NCI-H1436 (cell line): Measurements from ENCODE around the gene DNAJB13.

Experiments used
- DNase-seq: peaks from one replicate; lab custom pipeline; 2025; lab: John Stamatoyannopoulos, UW

The DNAJB13 gene

DNA sequence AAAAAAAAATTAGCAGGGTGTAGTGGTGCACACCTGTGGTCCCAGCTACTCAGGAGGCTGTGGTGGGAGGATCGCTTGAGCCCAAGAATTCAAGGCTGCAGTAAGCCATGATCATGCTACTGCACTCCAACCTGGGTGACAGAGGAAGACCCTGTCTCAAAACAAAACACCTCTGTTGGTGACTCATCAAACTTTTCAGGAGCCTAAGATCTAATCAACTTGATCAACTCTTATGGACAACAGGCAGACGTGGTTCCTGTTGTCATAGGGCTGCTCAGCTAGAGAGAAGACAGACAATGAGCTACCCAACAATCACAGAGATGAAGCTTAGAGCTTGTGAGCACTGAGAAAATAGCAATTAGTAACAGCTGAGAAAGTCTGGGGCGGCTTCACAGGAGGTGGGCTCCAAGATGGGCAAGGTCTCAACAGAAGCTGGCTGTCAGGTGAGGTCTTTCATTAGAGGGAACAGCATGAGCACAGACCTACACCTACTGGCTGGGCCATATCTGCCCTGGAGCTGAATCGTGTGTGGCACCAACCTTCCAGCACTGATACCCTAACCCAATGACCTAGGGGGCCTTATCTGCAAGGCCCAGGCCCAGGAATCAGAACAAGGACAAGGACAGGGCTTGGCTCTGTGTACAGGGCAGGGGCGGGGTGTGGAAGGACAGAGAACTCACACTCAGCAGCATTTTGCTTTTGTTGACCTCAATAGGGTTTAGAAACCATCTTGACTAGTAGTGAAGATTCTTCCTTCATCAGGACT lies 65.3 kb downstream of the DNAJB13 start:
- DNase-seq: no peak

DNA sequence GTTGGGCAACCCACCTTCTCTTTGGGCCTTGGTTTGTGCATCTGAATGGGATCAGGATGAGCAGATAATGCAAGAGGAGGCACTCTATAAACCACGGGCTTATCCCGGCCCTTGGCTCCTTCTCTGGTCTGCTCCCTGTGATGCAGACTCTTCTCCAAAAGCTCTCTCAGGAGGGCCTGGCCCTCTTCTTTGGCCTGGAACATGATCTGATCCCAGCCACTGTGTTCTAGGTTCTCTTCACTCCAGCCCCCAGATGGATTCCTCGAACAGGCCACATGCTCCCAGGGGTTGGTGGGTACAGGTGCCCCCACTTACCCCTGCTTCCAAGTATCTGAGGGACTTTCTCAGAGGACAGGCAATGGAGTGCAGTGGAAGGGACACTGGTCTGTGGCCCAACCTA lies 66.8 kb downstream of the DNAJB13 start:
- DNase-seq: no peak

DNA sequence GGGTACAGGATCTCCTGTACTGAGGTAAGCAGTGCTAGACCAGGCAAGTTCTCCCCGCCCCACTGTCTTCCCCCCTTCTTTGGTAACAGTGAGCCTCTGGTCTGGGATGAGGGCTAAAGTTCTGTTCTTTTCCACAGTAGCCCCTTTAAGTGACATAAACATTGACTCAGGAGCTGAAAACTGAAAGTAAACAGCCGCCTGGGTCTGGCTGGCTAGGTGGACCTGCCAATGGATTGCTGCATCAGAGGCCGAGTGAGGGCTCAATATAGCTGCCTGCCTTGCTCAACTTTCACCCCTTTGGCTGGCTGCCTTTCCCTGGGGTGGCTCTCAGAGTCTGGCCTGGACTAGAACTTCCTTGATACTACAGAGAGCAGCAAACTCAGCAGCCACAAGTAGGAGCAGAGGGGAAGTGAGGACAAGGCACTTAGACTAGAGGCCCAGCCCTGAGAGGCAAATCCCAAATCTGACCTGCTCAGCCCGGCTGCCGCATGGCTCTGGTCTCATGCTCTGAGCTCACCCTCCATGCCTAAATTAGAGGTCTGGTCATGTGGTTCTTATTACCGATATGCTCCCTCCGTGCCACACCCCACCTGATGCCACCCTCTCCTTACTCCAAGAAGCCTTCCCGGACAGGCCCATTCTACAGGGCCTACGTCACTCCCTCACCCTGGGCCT lies 67.6 kb downstream of the DNAJB13 start:
- no peak for DNase-seq

DNA sequence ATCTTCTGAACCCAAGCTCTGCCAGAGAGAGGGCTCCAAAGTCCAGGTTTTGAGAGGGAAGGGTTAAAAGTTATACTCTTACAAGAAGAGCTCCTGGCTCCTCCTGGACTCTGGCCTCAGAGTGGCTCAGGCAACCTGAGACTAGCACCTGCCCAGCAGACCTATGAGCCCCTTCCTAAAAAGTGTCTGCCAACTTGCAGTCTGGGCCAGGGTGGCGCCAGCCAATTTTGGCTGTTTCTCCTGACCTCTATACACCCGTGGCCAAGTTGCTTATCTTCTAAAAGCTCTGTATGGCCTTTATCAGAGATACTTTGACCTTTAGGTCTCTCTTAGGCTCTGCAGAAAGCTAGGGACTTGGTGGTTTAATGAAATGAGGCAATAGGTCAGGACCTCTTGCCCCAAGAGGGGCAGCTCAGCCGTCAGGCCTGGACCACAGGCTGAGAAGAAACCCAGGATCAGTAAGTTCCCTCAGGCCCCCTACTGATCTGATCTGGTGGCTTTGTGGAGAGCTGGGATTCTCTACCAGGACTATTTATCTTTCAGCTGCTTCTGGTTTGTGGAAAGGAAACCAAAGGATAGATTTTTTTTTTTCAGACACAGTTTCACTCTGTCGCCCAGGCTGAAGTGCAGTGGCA lies 68.4 kb downstream of the DNAJB13 start:
- DNase-seq: no peak

DNA sequence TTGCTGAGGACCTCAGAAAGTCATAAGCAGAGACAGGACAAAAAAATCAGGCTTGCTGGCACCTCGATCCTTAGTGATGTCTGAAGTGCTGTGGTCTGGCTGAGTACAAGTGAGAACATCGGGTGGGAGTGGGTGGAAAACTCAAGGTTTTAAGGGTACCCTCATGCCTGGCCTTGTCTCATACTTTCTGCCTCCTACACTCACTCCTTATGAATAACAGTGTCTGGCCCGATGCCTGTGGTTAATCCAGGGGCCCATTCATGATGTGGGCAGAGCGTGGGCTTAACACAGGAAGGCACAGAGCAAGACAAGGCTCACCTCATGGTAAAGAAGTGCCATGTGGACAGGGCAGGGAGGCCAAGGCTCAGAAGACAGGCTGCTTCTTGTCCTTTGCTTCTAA lies 69.0 kb downstream of the DNAJB13 start:
- DNase-seq: no peak
